ENCODE measurements around the gene PLCXD3. TPM values are rescaled to one million over a fixed set of nuclear protein-coding genes. Genes with fewer than 3 reads are reported as not detected.

PLCXD3 gene
- total and polyA plus RNA-seq, 10 of the 15 experiments (the other 5 are each of a cell fraction or from before 2014, with no cell fraction given), result not detected

GRCh38 chr5:41427505-41427904 lies 82.9 kb downstream of the PLCXD3 start:
- H3K36me3 ChIP-seq (ENCODE audit: control insufficient read depth in 2 of 2, insufficient read depth in 2 of 2, low read length in 1 of 2), result no peaks in the 10 kb centered on the region
- FAIRE-seq, result no peak
- intact Hi-C loops (cut with micrococcal nuclease; ENCODE audit: unreplicated experiment), result no loop called here
- CTCF ChIA-PET, result no interaction called here
- POLR2A ChIA-PET, result no interaction called here
- in situ Hi-C loops (cut with MboI), result no loop called here
- no peak for TF ChIP-seq PBX3 (IDR thresholded peaks at IDR 0.05; ENCODE audit: insufficient replicate concordance, low read depth, low read length)
- TF ChIP-seq HDGF (IDR thresholded peaks at IDR 0.05), result no peak
- TF ChIP-seq CEBPB (IDR thresholded peaks at IDR 0.05; ENCODE audit: borderline replicate concordance in 1 of 2, low read depth in 2 of 2, low read length in 2 of 2), result no peak
- RAD21 ChIA-PET (ENCODE audit: unreplicated experiment), result no interaction called here
- WGBS (ENCODE audit: insufficient coverage, insufficient replicate concordance, low lambda C conversion rate, missing lambda C conversion rate), result 0% methylated on average over 1 of the region's 1 CpG
- H3K27me3 ChIP-seq (replicated peaks in 1 of 2; ENCODE audit: control insufficient read depth in 2 of 2, insufficient read depth in 2 of 2, low read length in 1 of 2), result no peaks in the 10 kb centered on the region
- no peak overlapping the region for H2AFZ ChIP-seq (ENCODE audit: control insufficient read depth, low read depth, low read length)
- no peak for DNase-seq (ENCODE audit: low read depth, low spot score)
- H3K4me1 ChIP-seq (ENCODE audit: control insufficient read depth, insufficient read depth, low read length), result no peaks in the 10 kb centered on the region
- H3K9me3 ChIP-seq (replicated peaks; ENCODE audit: control insufficient read depth, insufficient read depth, low read length), result no peaks in the 10 kb centered on the region
- H3K4me2 ChIP-seq (ENCODE audit: control insufficient read depth, insufficient read depth), result no peak overlapping the region
- SMC1A ChIA-PET (ENCODE audit: uncharacterized antibody, unreplicated experiment), result no interaction called here
- no peaks in the 10 kb centered on the region for H3K79me2 ChIP-seq (ENCODE audit: control insufficient read depth, insufficient read depth, low read length)
- no peak overlapping the region for H3K27ac ChIP-seq (ENCODE audit: control insufficient read depth, insufficient read depth)
- no peak overlapping the region for H3K4me3 ChIP-seq
- no peak overlapping the region for H3K9ac ChIP-seq (ENCODE audit: control insufficient read depth, insufficient read depth, low read length)
- H4K20me1 ChIP-seq (ENCODE audit: control insufficient read depth, insufficient read depth), result no peaks in the 10 kb centered on the region
- BruUV-seq (replicated peaks), result no TSS peak
- no peak for ATAC-seq

- Histone ChIP-seq H3K4me3 (no peak overlapping the region), H3K27ac (ENCODE audit: control insufficient read depth, insufficient read depth) (no peak overlapping the region), H3K9me3 (replicated peaks; ENCODE audit: control insufficient read depth, insufficient read depth, low read length) (no peaks in the 10 kb centered on the region), H3K79me2 (ENCODE audit: control insufficient read depth, insufficient read depth, low read length) (no peaks in the 10 kb centered on the region), H3K27me3 (replicated peaks in 1 of 2; ENCODE audit: control insufficient read depth in 2 of 2, insufficient read depth in 2 of 2, low read length in 1 of 2) (no peaks in the 10 kb centered on the region), H3K4me2 (ENCODE audit: control insufficient read depth, insufficient read depth) (no peak overlapping the region), H3K36me3 (ENCODE audit: control insufficient read depth in 2 of 2, insufficient read depth in 2 of 2, low read length in 1 of 2) (no peaks in the 10 kb centered on the region), H3K4me1 (ENCODE audit: control insufficient read depth, insufficient read depth, low read length) (no peaks in the 10 kb centered on the region), H2AFZ (ENCODE audit: control insufficient read depth, low read depth, low read length) (no peak overlapping the region), H3K9ac (ENCODE audit: control insufficient read depth, insufficient read depth, low read length) (no peak overlapping the region), H4K20me1 (ENCODE audit: control insufficient read depth, insufficient read depth) (no peaks in the 10 kb centered on the region)
- intact Hi-C loops (cut with micrococcal nuclease; ENCODE audit: unreplicated experiment) (no loop called here), in situ Hi-C loops (cut with MboI) (no loop called here)
- ATAC-seq (no peak), FAIRE-seq (no peak), DNase-seq (ENCODE audit: low read depth, low spot score) (no peak)
- TF ChIP-seq PBX3 (IDR thresholded peaks at IDR 0.05; ENCODE audit: insufficient replicate concordance, low read depth, low read length), result no peak
- ChIA-PET POLR2A (no interaction called here), CTCF (interaction anchor here (1.3 kb wide), 1 partner anchor 10 kb away, joined by 3 read pairs; no protein-coding TSS in a partner anchor), SMC1A (ENCODE audit: uncharacterized antibody, unreplicated experiment) (no interaction called here), RAD21 (ENCODE audit: unreplicated experiment) (no interaction called here)
- no TSS peak for BruUV-seq (replicated peaks)
- 44% methylated on average over 3 of the region's 3 CpGs for WGBS (ENCODE audit: insufficient coverage, insufficient replicate concordance, low lambda C conversion rate, missing lambda C conversion rate)
Observed at GRCh38 chr5:41425736-41426135, 84.7 kb downstream of the PLCXD3 start.
